Measurements from ENCODE around the gene ITM2B. TPM values are rescaled to one million over a fixed set of nuclear protein-coding genes. Genes with fewer than 3 reads are reported as not detected.
A peak's percentile ranks its signal among the peaks of the same experiment; 100 is the strongest.

The ITM2B gene
- total RNA-seq, 4 donors from 2014 or later = 107 to 209 (median 168) TPM

- no peaks in the 10 kb centered on the region for H3K9me3 ChIP-seq
- no peaks in the 10 kb centered on the region for H3K4me1 ChIP-seq
- TF ChIP-seq CTCF (IDR thresholded peaks at IDR 0.05 in 4 of 5, conservative IDR thresholded peaks at IDR 0.05 in 1 of 5) (no peak), POLR2A (IDR thresholded peaks at IDR 0.05) (no peak)
- intact Hi-C loops (cut with DNase I; ENCODE audit: low total_unique reads) (no loop called here), in situ Hi-C loops (cut with MboI; ENCODE audit: low sequenced_read_pairs in 4 of 4) (no loop called here)
- no peaks in the 10 kb centered on the region for H3K36me3 ChIP-seq
- H3K27me3 ChIP-seq = no peaks in the 10 kb centered on the region
- no peak for DNase-seq
- no peak overlapping the region for H3K27ac ChIP-seq
- no peak overlapping the region for H3K4me3 ChIP-seq
- no peak for ATAC-seq
Measured at GRCh38 chr13:48278806-48279205, 45.8 kb downstream of the ITM2B start.

GRCh38 chr13:48281556-48281955 lies 48.5 kb downstream of the ITM2B start:
- Histone ChIP-seq H3K4me3 (no peak overlapping the region), H3K36me3 (no peaks in the 10 kb centered on the region), H3K27ac (no peak overlapping the region), H3K27me3 (no peaks in the 10 kb centered on the region), H3K9me3 (no peaks in the 10 kb centered on the region), H3K4me1 (no peaks in the 10 kb centered on the region)
- no peak for TF ChIP-seq CTCF (IDR thresholded peaks at IDR 0.05 in 4 of 5, conservative IDR thresholded peaks at IDR 0.05 in 1 of 5)
- no peak for TF ChIP-seq POLR2A (IDR thresholded peaks at IDR 0.05)
- DNase-seq (no peak), ATAC-seq (no peak)
- intact Hi-C loops (cut with DNase I; ENCODE audit: low total_unique reads) = no loop called here
- in situ Hi-C loops (cut with MboI; ENCODE audit: low sequenced_read_pairs in 4 of 4) = no loop called here

- DNase-seq (no peak), ATAC-seq (peak; percentile 45 to 69)
- no peaks in the 10 kb centered on the region for H3K4me1 ChIP-seq
- H3K27ac ChIP-seq = no peak overlapping the region
- H3K9me3 ChIP-seq = no peaks in the 10 kb centered on the region
- no peaks in the 10 kb centered on the region for H3K36me3 ChIP-seq
- no peaks in the 10 kb centered on the region for H3K27me3 ChIP-seq
- in situ Hi-C loops (cut with MboI; ENCODE audit: low sequenced_read_pairs in 4 of 4) = no loop called here
- TF ChIP-seq CTCF (IDR thresholded peaks at IDR 0.05 in 4 of 5, conservative IDR thresholded peaks at IDR 0.05 in 1 of 5) = no peak
- no peak for TF ChIP-seq POLR2A (IDR thresholded peaks at IDR 0.05)
- H3K4me3 ChIP-seq = no peak overlapping the region
- intact Hi-C loops (cut with DNase I; ENCODE audit: low total_unique reads) = no loop called here
Measured at GRCh38 chr13:48291730-48292129, 58.7 kb downstream of the ITM2B start.

- Histone ChIP-seq H3K4me3 (no peak overlapping the region), H3K9me3 (no peaks in the 10 kb centered on the region), H3K27ac (no peak overlapping the region), H3K4me1 (no peaks in the 10 kb centered on the region), H3K27me3 (no peaks in the 10 kb centered on the region), H3K36me3 (no peaks in the 10 kb centered on the region)
- ATAC-seq (no peak), DNase-seq (no peak)
- in situ Hi-C loops (cut with MboI; ENCODE audit: low sequenced_read_pairs in 4 of 4) (no loop called here), intact Hi-C loops (cut with DNase I; ENCODE audit: low total_unique reads) (no loop called here)
- TF ChIP-seq CTCF (IDR thresholded peaks at IDR 0.05 in 4 of 5, conservative IDR thresholded peaks at IDR 0.05 in 1 of 5) (no peak), POLR2A (IDR thresholded peaks at IDR 0.05) (no peak)
Measured at GRCh38 chr13:48292650-48293049, 59.6 kb downstream of the ITM2B start.

GRCh38 chr13:48294653-48295052 lies 61.6 kb downstream of the ITM2B start:
- H3K27me3 ChIP-seq = no peaks in the 10 kb centered on the region
- no peak for ATAC-seq
- in situ Hi-C loops (cut with MboI; ENCODE audit: low sequenced_read_pairs in 4 of 4) = no loop called here
- no peak overlapping the region for H3K4me3 ChIP-seq
- no peaks in the 10 kb centered on the region for H3K4me1 ChIP-seq
- H3K36me3 ChIP-seq = no peaks in the 10 kb centered on the region
- no peak overlapping the region for H3K27ac ChIP-seq
- TF ChIP-seq POLR2A (IDR thresholded peaks at IDR 0.05) (no peak), CTCF (IDR thresholded peaks at IDR 0.05 in 4 of 5, conservative IDR thresholded peaks at IDR 0.05 in 1 of 5) (no peak)
- intact Hi-C loops (cut with DNase I; ENCODE audit: low total_unique reads) = no loop called here
- no peaks in the 10 kb centered on the region for H3K9me3 ChIP-seq
- no peak for DNase-seq
